ENCODE data around the gene TDP1.

The TDP1 gene

GRCh38 chr14:89941830-89942377 lies 13.8 kb upstream of the TDP1 start:
- DNase-seq (ENCODE audit: low read depth) = no peak

GRCh38 chr14:89947344-89947743 lies 8.4 kb upstream of the TDP1 start:
- no peak for DNase-seq (ENCODE audit: low read depth)

- no peak for DNase-seq (ENCODE audit: low read depth)
Measured at GRCh38 chr14:89952576-89952975, 3.2 kb upstream of the TDP1 start.

- no peak for DNase-seq (ENCODE audit: low read depth)
Measured at GRCh38 chr14:89953602-89954001, 2.1 kb upstream of the TDP1 start.

- peak; percentile 88 for DNase-seq (ENCODE audit: low read depth)
Measured at GRCh38 chr14:89954070-89955021, 1.4 kb upstream of the TDP1 start, which contains the start of gene EFCAB11. Gene EFCAB11 (minus strand): TSS chr14:89954730. CDS start chr14:89954660, 70 bp downstream.

- DNase-seq (ENCODE audit: low read depth) = no peak
Measured at GRCh38 chr14:89955022-89955744, 544 bp upstream of the TDP1 start.

- DNase-seq (ENCODE audit: low read depth) = no peak
Measured at GRCh38 chr14:89956661-89957009, 908 bp downstream of the TDP1 start.

GRCh38 chr14:89957376-89957775 lies 1.6 kb downstream of the TDP1 start:
- DNase-seq (ENCODE audit: low read depth) = no peak

- no peak for DNase-seq (ENCODE audit: low read depth)
Measured at GRCh38 chr14:89957791-89958190, 2.1 kb downstream of the TDP1 start.

GRCh38 chr14:89958966-89959365 lies 3.2 kb downstream of the TDP1 start:
- DNase-seq (ENCODE audit: low read depth) = no peak

GRCh38 chr14:89959853-89960445 lies 4.2 kb downstream of the TDP1 start:
- no peak for DNase-seq (ENCODE audit: low read depth)

GRCh38 chr14:89960914-89961313 lies 5.2 kb downstream of the TDP1 start:
- no peak for DNase-seq (ENCODE audit: low read depth)

- DNase-seq (ENCODE audit: low read depth) = no peak
Measured at GRCh38 chr14:89963288-89963978, 7.7 kb downstream of the TDP1 start.

GRCh38 chr14:89965839-89966238 lies 10.1 kb downstream of the TDP1 start:
- DNase-seq (ENCODE audit: low read depth) = no peak

- no peak for DNase-seq (ENCODE audit: low read depth)
Measured at GRCh38 chr14:89973234-89973823, 17.6 kb downstream of the TDP1 start.

GRCh38 chr14:89977668-89978067 lies 21.9 kb downstream of the TDP1 start:
- no peak for DNase-seq (ENCODE audit: low read depth)

- DNase-seq (ENCODE audit: low read depth) = no peak
Measured at GRCh38 chr14:89978656-89979055, 22.9 kb downstream of the TDP1 start.

GRCh38 chr14:89983375-89983774 lies 27.6 kb downstream of the TDP1 start:
- no peak for DNase-seq (ENCODE audit: low read depth)

- DNase-seq (ENCODE audit: low read depth) = no peak
Measured at GRCh38 chr14:89986462-89987160, 30.9 kb downstream of the TDP1 start.

- DNase-seq (ENCODE audit: low read depth) = no peak
Measured at GRCh38 chr14:89987161-89987475, 31.4 kb downstream of the TDP1 start.

- DNase-seq (ENCODE audit: low read depth) = no peak
Measured at GRCh38 chr14:89988787-89989186, 33.1 kb downstream of the TDP1 start.
